Fibroblast of the conjunctiva (primary cell): ENCODE data around the gene STK32C.

ENCODE experiments used
- DNase-seq: peaks from one replicate; pipeline ENCODE4 v3.0.0-alpha.2; 2010; ENCODE audit warnings: low read depth

Gene STK32C

DNA sequence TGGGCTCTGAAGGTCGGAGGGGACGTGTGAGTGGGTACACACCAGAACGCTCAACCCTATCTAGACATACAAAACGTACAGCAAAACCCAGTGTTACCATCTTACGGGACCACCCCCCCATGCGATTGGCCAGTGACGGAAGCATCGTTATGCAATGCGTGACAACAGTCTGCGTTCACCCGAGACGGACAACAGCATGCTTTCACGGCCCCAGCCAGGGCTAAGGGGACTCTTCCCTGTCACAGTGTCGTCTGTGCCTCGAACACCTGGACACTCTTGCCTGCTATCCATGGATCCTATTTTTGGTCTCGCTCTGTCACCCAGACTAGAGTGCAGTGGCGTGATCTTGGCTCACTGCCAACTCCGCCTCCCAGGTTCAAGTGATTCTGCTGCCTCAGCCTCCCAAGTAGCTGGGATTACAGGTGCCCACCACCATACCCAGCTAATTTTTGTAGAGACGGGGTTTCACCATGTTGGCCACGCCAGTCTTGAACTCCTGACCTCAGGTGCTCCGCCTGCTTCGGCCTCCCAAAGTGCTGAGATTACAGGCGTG is 97.7 kb downstream of the STK32C start:
- no peak for DNase-seq

DNA sequence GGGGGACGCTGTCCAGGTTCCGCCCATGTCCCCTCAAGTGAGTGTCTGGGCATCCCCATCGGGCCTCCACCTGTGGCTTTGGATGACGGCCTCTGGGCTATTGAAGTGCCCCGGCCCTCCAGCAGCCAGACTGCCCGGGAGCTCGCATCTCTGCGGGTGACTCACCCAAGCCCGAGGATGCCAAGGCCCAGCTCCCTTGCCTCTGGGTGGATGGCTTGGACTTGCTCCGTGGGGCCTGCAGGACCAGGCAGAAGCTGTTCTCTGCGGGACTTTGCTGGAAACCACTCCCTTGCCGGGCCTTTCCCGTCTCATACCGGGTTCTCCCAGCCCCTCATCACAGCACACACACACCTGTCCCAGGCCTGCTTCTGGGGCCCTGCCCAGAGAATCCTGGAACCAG is 98.6 kb downstream of the STK32C start:
- DNase-seq = no peak

DNA sequence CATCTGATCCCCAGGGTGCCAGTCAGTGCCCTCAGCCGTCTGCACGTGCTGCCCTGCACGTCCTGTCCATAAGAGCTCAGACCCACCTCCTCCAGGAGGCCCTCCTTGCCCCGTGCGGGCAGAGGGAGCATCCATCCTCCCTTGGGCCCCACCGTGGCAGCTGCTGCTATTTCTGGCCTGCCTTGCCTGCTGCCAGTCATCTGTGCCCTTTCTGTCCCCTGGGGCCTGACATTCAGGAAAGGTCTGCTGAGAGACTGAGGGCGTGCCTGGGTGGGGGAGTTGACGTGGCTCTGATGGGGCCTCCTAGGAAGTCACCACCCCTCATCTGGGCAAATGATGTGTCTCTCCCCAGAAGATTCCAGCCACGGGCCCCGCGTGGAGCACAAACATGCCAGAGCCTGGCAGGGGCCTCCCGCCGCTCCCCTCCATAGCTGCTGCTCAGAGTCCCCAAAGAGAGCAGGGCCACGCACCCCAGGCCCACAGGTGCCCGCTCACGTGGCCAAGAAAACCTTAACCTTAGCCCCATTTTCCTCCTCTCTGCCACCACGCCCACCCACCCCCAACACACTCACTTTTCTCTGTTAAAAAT is 99.2 kb downstream of the STK32C start:
- DNase-seq = no peak

DNA sequence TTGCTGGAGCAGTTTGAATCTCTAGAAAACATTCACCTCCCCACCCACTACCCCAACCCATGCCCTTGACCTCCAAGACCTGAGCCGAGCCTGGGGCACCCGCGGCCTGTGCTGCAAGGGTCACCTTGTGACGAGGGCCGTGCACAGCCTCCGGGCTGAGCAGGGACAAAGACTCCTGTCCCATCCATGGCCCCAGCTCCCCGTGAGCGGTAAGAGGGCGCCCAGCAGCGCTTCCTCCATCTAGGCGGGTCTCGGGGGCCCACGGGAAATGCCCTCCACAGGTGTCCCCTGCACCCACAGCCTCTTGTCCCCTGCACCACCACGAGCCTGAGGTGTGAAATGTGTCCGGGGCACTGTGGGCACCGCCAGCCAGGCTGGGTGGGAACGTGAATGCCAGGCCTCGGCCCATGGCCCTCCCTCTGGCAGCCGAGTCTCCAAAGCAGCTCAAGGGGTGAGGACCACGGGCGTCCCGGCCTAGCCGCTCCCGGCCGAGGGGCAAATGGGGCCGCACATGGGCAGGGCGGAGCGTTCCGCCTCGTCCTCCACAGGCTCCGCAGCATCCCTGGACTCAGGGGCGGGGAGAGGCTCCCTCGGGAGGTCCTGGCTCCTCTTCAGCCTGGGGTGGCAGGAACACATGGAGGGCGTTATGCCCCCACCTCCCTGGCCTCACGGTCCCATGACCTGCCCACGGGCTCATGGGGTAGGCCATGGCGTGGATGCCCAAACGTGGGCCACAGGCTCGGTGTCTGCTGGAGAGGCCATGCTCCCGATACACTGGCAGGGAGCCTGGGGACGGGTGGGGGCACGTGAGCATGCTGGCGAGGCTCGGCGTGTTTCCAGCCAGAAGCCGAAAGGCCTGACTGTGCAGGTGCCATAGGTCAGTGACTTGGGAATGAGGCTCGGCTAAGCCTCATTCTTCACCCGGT is 100.0 kb downstream of the STK32C start:
- no peak for DNase-seq

DNA sequence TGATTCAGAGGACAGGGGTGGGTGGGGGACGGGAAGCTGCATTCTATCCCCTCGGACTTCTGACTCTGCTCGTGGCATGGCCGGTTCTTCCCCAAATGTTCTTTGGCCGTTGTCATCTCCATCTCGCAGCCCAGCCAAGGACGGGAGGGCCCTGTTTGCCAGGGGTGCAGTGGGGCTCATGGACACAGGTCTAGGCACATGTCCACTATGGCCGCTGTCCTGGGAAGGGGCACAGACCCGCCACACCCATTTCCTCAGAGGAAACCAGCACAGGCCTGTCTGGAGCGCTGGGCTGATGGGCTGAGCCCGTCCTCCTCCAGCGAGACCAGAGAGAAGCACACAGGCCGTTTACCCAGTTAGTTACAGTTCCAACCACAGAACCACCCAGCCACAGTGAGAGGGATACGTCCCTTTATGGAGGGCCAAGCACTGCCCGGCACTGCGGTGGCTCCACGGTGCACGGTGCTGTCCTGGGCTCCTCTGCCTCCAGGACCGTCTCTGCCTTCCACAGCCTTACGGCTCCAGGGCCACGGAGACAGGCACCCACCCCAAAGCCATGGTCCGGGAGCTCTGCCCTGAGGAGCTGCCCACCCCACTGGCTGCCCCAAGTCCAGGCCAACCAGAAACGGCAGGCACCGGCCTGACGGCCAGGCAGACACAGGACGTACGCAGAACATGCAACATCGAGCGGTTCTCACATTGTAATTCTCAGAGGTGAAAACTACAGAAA is 100.8 kb downstream of the STK32C start:
- DNase-seq = no peak

DNA sequence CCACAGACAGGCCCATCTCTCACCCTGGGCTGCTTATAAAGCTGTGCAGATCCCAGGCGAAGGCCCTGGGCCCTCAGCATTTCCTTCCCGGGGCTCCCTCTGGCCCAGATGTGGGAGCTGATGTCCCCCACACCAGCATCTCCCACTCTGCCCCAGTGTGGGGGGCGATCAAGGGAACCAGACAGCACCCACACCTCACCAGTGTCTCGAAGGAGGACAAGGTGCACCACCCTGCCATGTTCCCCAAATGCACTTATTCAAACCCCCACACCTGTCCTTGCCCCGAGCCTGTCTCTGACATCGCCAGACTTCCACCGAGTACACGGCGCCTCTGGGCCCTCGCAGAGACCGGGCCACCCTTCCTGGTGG is 101.4 kb downstream of the STK32C start:
- no peak for DNase-seq

DNA sequence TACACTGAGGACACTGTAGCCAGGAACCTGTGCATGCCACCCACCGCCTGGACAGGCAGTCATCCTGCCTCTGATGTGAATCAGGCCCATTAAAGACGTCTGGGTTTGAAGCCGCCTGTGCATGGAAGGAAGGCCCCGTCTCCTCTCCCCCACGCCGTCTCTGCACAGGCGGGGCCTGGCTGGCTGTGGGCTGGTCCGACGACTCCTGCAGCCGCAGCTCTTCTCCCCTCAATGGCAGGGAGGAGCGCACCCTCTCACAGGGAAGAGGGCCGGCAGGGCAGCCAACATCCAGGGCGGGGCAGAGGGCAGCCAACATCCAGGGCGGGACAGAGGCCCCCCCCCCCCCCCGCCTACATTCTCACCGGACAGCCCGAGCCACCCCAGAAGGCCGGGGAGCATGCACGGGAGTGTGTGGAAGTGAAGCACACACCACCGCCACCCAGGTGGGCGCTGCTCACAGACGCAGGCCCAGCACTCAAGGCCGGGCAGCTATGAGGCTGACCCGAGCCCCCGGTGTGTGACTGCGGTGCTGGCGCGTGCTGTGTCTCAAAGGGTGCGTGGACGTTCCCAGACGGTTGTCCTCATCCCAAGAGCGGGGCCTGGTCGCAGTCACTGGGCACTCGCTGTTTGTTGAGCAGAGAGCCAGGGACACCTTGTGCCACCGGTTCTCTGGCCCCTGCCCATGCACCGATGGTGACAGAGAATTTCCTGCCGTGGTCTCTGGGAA is 101.9 kb downstream of the STK32C start:
- DNase-seq = no peak

DNA sequence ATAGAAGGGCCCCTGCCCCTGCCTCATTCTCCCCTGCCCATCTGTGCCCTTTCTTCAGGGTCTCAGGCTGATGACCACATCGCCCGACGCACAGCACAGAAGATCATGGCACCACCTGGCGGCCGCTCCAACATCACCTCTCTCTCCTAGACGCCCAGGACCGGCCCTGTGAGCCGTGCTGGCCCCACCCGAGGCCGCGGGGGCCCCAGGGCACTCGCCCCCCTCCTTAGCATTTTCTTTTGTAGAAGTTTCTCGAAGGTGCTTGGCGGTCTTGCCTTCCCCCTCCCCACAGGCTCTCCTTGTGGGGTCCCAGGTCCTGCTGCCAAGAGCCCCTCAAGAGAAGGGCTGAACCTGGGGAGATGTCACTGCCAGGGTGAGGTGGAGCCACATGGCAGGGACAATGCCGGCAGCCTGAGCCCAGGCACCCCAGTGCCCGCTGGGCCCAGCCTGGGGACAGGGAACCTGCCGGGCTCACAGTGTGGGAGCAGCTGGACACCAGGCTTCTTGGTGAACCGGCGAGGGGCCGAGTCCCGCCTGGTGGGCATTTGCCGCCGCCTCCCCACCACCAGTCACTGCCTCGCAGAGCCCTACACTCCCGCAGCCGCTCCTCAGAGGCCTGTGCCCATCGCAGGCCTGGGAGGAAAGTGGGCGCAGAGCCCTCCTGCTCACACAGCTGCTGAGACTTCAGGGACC is 102.8 kb downstream of the STK32C start:
- DNase-seq = no peak

DNA sequence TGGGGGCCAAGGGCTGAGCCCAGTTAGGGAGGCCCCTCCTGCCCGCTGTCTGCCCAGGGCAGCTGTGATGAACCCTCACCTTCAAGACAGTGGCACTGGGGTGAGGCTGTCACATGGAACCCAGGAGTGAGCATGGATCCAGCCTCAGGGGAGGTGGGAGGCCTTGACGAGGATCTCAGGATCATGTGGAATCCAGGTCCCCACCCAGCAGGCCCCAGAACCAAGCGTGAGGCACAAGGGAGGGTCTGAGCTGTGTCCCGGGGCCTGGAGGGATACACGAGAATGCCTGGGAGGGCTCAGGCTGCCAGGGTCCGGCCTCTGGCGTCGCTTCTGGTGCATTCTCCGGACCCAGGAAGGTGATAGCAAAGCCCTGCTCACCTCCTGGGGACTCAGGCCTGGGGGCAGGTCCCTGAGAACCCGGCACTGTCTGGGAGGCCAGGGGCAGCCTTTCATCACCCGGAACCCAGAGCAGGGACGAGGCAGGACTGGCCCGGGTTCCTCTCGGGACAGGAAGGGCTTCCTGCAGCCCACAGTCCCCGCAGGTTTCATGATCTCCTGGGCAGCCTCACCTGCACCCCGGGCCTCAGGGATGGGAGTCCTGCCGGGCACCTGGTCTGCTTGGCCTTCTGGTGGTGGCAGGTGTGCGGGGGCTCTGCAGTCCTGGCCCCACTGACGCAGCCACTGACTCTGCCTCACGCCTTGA is 103.5 kb downstream of the STK32C start:
- DNase-seq = no peak

DNA sequence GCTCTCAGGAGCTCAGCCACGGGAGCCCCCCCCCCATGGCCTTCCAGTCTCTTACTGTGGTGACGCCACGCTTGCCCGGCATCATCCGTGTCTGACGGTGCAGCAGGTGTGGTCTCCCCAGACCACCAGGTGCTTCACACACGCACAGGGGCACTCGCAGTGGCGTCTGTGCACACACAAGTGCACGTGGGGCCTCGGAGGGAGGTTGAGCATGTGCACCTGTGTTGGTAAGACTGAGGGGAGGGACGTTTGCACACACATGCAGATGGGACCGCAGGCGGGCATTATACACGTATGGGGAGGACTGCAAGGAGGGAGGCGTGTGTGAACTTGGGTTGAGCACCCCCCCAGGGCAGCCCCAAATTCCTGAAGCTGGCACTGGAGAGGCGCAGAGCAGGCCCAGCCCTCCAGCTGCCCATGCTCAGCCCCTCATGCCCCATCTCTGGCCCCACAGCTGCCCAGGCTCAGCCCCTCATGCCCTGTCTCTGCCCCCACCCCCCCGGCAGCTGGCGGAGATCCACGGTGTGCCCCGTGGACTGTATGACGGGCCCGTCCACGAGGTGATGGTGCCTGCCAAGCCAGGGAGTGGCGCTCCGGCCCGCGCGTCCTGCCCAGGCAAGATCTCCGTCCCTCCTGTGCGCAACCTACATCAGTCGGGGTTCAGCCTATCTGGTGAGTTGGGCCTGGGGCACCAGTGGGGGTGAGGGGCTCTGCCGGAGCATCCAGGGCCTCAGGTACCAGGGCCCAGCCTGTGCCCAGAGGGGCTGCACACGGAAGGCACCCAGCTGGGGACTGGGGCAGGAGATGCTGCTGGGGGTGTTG is 104.3 kb downstream of the STK32C start:
- DNase-seq = no peak

DNA sequence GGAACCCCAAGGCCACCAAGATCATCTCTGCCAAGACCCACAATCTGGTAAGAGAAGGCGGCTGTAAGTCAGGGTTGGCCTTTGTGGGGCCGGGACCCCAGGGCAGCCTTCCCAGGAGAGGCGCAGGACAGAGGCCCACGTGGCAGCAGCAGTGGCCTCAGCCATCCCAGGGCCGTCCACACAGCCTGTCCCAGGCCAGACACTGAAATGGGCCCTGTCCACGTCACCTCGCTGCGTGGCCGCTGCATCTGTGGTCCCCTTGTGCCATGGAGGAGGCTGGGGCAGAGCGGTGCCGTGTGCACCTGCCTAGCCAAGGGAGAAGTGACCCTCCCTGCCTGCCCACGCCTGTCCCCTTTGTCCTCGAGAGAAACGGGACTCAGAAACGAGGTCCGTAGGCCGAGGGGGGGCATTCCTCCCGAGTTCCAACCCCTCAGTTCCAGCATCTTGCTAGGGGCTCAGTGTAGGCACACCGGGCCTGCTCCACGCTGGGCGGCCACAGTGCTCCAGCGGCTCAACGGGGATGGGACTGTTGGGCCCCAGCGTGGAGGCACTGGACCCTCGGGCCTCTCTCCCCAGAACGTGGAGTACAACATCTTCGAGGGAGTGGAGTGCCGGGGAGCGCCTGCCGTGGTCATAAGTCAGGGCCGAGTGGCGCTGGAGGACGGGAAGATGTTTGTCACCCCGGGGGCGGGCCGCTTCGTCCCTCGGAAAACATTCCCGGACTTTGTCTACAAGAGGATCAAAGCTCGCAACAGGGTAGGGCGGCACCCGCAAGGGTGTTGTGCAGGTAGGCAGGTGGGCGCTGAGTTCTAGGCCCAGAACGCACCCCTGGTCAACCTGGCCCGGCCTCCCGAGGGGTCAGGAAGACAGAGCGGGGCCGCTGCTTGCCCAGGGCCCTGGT is 105.4 kb downstream of the STK32C start:
- no peak for DNase-seq

DNA sequence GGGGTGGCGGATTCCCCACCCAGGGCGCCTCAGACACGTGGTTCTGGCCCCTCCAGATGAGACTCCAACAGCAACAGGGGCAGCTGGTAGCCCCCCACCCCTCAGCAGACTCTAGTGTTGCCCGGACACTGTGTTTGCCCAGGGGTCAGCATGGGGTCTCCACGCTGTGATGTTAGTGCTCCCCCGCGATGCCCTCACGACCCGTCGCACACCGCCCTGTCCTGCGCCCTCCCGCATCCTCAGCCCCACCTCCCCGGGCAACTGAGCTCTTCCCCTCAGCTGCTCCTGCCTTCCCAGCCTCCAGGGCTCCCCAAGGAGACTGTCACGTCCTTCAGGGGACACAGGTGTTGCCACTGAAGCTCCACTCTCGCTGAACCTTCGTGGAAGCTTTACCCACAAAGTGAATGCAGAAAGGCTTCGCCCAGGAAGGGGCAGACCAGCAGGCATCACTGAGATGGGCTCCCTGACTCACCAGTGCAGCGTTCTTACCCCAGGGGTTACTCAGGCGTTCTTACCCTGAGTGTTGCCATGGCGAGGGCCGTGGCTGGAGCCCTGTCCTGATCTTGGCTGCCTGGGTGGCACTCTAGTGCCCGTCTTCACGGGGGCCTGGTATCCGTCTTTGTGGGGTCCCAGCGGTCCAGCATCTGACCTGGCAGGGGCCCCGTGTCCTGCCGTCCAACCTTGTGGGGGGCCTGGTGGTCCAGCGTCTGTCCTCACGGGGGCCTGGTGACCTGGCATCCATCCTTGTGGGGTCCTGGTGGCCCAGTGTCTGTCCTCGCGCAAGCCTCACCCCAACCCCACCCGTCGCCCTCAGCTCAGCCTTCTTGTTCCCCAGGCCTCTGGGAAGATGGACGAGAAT is 106.4 kb downstream of the STK32C start:
- DNase-seq = no peak

DNA sequence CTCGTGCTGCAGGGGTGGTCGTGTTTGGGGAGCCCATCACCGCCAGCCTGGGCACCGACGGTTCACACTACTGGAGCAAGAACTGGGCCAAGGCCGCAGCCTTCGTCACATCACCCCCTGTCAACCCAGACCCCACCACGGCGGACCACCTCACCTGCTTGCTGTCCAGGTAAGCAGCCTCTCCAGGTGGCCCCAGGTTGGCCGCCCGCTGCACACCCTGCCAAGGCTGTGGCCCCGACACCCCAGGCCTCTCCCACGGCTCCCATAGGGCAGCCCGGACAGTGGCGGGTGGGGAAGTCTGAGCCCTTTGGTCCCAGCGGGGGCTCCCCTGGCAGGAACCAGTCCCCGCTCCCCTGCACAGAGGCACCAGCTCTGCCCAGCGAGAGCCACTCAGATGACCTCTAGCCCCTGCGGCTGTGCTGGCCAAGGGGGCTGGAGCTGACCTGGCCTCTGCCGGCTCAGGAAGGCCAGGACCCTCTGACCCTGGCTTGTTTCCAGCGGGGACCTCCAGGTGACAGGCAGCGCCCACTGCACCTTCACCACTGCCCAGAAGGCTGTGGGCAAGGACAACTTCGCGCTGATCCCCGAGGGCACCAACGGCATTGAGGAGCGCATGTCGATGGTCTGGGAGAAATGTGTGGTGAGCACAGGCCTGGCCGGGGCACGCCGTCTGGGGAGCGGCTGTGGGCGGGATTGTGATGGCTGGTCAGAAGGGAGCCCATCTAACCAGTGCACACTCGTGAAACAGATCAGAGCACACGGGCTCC is 107.2 kb downstream of the STK32C start:
- no peak for DNase-seq

DNA sequence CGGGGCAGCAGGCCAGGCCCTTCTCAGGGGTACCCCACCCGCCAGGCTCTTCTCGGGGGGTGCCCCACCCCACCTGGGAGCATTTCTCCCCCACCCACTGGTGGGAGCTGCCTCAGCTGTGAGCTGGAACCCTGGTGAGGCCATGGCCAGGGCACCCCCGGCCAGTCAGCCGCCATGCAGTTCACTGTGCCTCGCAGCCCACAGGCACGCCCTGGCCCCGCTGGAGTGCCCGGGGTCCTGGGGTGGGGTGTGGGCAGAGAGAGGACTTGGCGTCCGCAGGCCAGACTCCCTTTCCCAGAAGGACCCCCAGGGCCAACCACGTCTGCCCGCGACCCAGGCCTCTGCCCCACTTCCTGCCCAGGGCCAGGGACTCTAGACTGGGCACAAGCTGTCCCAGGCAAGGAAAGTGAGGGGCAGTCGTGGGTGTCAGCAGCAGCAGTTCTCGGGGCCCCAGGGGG is 107.9 kb downstream of the STK32C start:
- DNase-seq = no peak

DNA sequence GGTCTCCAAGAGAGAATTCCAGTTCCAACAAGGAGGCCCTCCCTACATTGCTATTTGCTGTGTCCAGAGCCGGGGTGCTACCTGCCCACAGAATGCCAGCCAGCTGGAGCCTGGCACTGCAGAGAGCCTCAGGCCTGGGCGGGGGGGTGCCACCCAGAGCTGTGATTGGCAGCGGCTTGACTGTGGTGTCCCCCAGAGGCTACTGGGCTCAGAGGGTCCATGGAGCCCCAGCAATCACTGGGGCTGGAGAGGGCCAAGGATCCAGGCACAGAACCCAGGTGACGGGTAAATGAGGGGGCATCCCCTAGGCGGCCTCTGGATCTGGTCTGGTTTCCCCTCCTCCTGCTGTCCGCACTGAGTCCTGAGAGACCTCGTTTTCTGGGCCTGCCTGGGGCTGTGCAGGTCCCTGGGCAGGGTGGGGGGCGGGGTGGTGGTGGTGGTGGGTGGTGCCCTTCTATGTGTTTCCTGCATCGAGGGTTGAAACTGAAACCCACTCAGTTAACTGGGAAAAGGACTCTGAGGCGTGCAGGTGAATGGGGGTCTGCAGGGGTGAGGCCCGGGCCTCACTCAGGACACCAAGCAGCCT is 108.4 kb downstream of the STK32C start:
- no peak for DNase-seq

DNA sequence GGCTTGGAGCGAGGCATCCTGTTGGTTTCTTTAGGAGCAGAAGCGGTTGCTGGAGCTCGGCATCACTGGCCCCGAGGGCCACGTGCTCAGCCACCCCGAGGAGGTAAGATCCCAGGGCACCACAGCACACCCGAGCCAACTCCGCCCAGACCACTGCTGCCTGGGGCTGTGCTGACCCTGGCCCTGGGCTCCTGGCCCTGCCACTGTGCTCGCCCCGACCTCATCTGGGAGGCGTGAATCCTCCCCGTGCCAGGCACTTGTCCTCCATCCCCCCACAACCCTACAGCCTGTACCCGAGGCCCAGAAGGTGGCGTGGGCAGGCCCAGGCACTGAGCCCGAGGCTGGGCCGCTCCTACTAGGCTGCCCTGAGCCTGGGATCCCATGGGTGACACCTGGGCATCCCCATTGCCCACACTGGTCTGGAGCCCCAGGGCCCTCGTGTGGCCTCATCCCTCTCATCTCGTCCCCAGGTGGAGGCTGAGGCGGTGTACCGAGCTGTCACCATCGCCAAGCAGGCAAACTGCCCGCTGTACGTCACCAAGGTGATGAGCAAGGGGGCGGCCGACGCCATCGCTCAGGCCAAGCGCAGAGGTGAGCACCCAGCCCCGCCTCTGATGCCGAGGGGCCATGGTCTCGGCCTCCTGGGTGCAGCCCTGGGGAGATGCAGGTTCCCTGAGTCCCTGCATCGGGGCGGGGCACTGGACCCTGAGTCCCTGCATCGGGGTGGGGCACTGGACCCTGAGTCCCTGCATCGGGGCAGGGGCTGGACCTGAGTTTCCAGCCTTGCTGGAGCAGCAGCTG is 109.2 kb downstream of the STK32C start:
- DNase-seq = no peak
